GM12874 (cell line): ENCODE measurements around the gene PCDH9.

Experiments used
- TF ChIP-seq, protein P1 (sequence below): IDR thresholded peaks from 2 replicates; pipeline ENCODE4 v1.5.1; 2011; ENCODE audit warnings: low read depth, mild to moderate bottlenecking, control low read depth, low read length, moderate library complexity; ENCODE audit not compliant: insufficient read depth

PCDH9 gene

DNA sequence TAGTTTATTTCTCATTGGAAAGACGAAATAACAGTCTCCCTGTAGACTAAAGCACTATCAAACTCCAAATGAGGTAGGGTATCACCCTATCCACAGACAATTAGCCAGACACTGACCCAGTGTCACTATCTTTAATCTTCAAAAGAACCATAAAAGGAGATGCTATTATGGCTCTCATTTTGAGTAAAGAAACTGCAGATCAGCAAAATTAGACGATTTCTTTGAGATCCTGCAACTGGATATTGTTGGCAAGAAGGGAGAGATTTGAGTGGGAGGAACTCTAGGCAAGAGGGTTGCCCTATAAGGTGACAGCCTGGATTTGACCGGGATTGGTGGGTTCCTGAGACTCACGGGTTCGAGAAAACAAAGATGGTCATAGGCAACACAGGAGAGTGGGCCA lies 71.2 kb downstream of the PCDH9 start:
- TF ChIP-seq, protein P1, sequence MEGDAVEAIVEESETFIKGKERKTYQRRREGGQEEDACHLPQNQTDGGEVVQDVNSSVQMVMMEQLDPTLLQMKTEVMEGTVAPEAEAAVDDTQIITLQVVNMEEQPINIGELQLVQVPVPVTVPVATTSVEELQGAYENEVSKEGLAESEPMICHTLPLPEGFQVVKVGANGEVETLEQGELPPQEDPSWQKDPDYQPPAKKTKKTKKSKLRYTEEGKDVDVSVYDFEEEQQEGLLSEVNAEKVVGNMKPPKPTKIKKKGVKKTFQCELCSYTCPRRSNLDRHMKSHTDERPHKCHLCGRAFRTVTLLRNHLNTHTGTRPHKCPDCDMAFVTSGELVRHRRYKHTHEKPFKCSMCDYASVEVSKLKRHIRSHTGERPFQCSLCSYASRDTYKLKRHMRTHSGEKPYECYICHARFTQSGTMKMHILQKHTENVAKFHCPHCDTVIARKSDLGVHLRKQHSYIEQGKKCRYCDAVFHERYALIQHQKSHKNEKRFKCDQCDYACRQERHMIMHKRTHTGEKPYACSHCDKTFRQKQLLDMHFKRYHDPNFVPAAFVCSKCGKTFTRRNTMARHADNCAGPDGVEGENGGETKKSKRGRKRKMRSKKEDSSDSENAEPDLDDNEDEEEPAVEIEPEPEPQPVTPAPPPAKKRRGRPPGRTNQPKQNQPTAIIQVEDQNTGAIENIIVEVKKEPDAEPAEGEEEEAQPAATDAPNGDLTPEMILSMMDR, result no peak

DNA sequence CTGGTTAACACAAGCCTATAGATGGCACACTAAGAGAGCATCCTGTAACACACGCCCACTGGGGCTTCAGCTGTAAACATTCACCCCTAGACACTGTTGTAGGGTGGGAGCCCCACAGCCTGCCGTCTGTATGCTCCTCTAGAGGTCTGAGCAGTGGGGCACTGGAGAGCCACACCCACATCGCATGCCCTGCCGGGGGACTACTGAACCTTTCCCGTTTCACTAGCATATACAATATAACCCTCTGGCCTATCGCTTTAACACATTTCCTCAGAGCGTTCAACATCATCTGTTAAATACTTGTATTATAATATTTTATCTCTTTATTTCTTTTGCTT lies 73.4 kb downstream of the PCDH9 start:
- TF ChIP-seq, protein P1, result no peak

DNA sequence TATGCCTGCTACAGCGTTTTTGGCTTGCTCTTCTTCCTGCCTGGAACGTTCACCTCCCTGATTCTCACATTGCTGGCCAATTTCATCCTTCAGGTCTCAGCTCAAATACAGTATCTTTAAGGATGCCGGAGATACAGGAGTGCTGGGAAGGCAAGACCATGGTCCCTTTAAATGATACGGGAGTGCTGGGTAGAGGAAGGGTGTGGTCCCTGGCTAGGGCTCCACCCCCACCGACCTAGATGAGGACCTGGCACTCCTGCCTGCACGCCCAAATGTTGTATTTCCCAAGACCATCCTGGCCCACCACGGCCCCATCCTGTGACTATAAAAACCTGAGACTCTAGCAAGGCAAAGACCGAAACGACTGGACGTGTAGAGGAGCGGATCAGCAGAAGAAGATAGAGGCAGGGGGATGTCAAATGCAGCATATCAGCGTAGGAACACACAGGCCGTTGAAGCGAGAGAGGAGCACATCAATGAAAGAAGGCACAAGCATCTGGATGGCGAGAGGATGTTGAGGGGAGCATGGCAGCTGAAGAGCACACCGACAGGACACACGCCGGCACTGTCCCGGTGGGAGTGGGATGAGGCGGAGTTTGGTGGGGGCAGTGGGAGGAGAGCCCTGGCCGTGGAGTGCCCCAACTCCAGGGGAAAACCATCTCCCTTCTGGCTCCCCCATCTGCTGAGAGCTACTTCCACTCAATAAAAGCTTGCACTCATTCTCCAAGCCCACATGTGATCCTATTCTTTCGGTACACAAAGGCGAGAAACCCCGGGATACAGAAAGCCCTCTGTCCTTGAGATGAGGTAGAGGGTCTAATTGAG lies 74.0 kb downstream of the PCDH9 start:
- TF ChIP-seq, protein P1, result no peak

DNA sequence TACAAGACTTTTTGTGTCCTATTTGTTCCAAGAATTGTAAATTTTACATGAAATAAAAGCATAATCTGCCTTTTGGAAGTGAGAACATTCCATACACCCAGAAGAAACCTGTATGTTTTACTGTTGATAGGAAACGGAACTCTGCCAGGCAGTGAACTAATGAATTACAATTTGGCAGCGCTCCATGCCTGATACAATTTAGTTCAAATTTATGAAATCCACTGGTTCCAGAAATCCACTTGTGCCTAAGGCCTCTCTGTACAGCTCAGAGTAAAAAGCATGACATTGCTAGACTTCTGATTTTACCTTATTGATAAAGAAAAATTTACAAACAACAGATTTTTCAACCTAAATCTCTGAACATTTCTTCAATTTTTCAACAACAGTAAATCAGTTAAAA lies 78.1 kb downstream of the PCDH9 start:
- TF ChIP-seq, protein P1, result no peak

DNA sequence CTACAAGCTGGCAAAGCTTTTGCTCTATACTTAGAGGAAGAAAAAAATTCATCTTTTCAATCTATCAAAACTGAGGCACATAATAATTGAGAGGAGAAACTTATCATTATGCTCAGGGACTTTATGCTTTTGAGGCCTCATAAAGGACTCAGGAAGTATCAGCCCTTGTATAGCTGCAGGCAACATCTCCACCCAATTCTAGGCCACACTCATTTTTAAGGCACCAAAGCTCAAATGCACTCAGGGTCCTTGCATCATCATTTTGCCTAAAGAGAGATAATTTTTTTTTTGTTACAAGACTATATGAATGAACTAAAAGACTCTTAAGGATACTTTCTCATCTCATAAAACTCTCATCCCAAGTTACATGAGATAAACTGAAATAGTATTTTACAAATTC lies 78.5 kb downstream of the PCDH9 start:
- TF ChIP-seq, protein P1, result no peak

DNA sequence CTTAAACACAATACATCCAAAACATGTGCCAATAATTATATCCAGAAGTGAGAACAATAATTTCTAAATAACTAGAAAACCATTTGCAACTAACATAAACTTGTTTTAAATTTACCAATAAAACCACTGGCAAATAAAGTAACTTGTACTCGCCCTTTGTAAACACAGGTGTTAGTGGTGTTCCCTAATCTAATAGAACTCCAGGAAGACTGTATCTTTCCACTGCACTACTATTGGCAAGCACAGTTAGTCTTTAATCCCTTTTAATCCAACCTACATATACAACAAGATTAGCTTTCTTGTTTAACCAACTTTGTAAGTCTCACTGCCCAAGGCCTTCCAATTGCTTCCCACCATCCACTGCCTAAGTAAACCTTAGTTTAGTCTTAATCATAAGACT lies 79.5 kb downstream of the PCDH9 start:
- TF ChIP-seq, protein P1, result no peak

DNA sequence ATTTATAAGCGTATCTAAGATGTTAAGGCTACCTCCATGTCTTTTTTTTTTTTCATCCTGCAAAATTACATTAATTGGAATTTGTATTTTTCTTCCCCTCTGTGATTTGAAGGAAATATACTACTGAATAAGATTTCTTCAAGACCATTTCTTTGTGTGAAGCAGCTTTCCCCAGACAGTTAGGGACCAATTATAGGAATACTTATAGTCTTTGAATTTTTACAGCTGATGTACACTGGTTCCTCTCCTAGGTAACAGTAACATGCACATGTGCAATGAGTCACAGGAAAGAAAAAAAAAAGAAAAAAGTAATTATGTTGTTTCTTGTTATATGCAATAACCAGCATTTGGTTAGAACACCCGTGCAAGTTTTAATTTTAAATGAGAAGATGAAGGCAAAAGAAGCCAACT lies 82.0 kb downstream of the PCDH9 start:
- TF ChIP-seq, protein P1, result no peak
